ENCODE data around the gene CARMIL1. TPM values are rescaled to one million over a fixed set of nuclear protein-coding genes. Genes with fewer than 3 reads are reported as not detected.

Gene CARMIL1
- total and polyA plus RNA-seq, 12 donors = 9.2 to 36.2 (median 14.5) TPM

DNA sequence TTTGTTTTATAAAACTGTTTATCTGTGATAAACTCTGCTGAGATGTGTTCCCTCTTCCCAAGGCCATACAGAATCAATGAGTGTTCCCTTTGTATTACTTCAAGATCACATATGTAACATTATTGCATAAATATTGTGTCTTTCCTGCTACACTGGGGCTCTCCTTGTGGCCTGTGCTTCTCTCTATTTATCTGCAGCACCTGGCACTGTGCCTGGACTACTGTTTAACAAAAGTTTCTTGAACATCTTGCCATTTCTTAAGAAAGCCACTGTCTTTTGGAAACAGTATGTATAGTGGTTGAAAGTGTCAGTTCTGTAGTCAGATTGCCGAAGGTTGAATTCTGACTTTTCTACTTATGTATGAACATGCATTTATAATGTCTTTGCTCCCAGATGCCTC is 203.8 kb downstream of the CARMIL1 start:
- Histone ChIP-seq H3K27me3 (no peaks in the 10 kb centered on the region), H3K4me3 (no peak overlapping the region), H3K27ac (no peak overlapping the region), H3K9me3 (replicated peaks in 1 of 3) (no peaks in the 10 kb centered on the region), H3K4me1 (replicated peaks in 1 of 2) (peaks cover 0 to 24% of the 10 kb centered on the region in 2 donors), H3K36me3 (replicated peaks in 1 of 2) (no peaks in the 10 kb centered on the region)
- DNase-seq = peak in 2 of 7 donors; percentile 25 to 27
- intact Hi-C loops (cut with DNase I) = no loop called here
- WGBS, 4 donors = 90 to 100% (median 93%) methylated on average over 1 of the region's 1 CpG
- no peak for TF ChIP-seq POLR2A (IDR thresholded peaks at IDR 0.05)
- TF ChIP-seq, protein P1, sequence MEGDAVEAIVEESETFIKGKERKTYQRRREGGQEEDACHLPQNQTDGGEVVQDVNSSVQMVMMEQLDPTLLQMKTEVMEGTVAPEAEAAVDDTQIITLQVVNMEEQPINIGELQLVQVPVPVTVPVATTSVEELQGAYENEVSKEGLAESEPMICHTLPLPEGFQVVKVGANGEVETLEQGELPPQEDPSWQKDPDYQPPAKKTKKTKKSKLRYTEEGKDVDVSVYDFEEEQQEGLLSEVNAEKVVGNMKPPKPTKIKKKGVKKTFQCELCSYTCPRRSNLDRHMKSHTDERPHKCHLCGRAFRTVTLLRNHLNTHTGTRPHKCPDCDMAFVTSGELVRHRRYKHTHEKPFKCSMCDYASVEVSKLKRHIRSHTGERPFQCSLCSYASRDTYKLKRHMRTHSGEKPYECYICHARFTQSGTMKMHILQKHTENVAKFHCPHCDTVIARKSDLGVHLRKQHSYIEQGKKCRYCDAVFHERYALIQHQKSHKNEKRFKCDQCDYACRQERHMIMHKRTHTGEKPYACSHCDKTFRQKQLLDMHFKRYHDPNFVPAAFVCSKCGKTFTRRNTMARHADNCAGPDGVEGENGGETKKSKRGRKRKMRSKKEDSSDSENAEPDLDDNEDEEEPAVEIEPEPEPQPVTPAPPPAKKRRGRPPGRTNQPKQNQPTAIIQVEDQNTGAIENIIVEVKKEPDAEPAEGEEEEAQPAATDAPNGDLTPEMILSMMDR (IDR thresholded peaks at IDR 0.05) = no peak

DNA sequence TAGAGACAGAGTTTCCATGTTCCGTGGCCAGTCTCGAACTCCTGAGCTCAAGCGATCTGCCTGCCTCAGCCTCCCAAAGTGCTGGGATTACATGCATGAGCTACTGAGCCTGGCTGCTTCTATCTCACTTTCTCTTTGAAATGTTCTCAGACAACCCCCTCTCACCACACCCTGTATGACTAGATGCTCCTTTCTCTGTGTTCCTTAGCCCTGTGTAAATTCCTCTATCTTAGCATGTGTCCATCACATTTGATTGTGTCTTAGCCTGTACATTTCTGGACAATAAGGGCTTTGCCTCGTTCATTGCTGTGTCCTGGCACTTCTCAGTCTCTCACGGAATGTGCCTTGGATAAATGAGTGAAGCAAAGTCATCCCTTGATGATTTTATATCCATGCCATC is 204.8 kb downstream of the CARMIL1 start:
- DNase-seq = no peak
- Histone ChIP-seq H3K36me3 (replicated peaks in 1 of 2) (no peaks in the 10 kb centered on the region), H3K9me3 (replicated peaks in 1 of 3) (no peaks in the 10 kb centered on the region), H3K27me3 (no peaks in the 10 kb centered on the region), H3K27ac (no peak overlapping the region), H3K4me3 (no peak overlapping the region), H3K4me1 (replicated peaks in 1 of 2) (peaks cover 0 to 24% of the 10 kb centered on the region in 2 donors)
- intact Hi-C loops (cut with DNase I) = no loop called here
- TF ChIP-seq, protein P1 (IDR thresholded peaks at IDR 0.05) = no peak
- TF ChIP-seq POLR2A (IDR thresholded peaks at IDR 0.05) = no peak
- WGBS, 4 donors = 86 to 96% (median 93%) methylated on average over 5 of the region's 5 CpGs

DNA sequence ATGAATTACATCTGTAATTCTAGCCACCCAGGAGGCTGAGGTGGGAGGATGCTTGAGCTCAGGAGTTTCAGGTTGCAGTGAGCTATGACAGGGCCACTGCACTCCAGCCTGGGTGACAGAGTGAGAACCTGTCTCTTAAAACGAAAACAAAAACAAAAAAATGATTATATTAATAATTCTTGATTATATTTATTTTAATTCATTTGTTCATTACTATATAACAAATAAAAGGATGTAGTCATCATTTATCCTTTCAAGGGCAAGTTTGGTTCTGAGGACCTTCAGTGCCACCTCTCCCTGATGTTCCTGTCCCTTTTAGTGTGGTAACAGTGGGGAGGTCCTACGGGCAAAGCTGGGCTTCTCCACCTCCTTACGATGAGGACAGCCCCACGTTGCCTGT is 205.7 kb downstream of the CARMIL1 start:
- 86 to 98% (median 93%) methylated on average over 4 of the region's 4 CpGs for WGBS, 4 donors
- Histone ChIP-seq H3K4me1 (replicated peaks in 1 of 2) (peaks cover 0 to 24% of the 10 kb centered on the region in 2 donors), H3K9me3 (replicated peaks in 1 of 3) (no peaks in the 10 kb centered on the region), H3K36me3 (replicated peaks in 1 of 2) (no peaks in the 10 kb centered on the region), H3K27me3 (no peaks in the 10 kb centered on the region), H3K27ac (no peak overlapping the region), H3K4me3 (no peak overlapping the region)
- TF ChIP-seq POLR2A (IDR thresholded peaks at IDR 0.05) = no peak
- TF ChIP-seq, protein P1 (IDR thresholded peaks at IDR 0.05) = no peak
- DNase-seq = no peak
- intact Hi-C loops (cut with DNase I) = loop anchor here in 1 of 2 donors (5.0 kb wide), 1 partner anchor 203 kb away; no protein-coding TSS in a partner anchor

DNA sequence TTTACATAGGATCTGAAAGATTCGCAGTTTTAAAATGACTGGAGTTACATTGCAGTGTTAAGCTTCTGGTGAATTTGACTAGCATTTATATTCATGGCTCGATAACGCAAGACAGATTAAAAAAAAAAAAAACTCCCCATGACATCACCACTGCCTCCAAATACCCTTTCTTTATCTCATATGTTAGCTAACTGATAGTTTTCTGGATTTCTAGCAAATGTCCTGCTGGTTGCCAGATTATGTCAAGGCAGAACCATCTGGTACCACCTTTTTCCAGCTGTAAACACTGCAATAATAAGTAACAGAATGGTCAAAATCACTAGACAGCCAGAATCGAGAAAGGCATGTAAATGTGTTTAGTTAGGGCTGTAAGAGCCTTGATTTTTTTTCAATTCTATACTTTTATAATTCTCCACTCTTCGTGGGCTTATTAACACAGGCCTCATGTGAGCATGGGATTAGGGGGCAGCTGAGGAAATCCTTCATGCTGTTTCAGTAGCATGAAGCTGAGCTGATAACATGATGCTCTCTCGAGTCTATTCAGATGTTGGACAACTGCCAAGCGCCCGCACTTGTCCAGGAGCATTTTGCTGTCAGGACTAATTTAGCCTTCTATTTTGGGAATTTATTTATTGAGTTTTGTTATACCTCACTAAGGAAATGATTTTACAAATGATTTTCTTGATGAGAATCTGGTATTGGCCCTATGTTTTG is 206.8 kb downstream of the CARMIL1 start:
- TF ChIP-seq POLR2A (IDR thresholded peaks at IDR 0.05) = no peak
- TF ChIP-seq, protein P1 (IDR thresholded peaks at IDR 0.05) = no peak
- WGBS, 4 donors = 25 to 32% (median 29%) methylated on average over 8 of the region's 8 CpGs

More for the DNA sequence above, 206.8 kb downstream of the CARMIL1 start:
- Histone ChIP-seq H3K27ac (peak overlapping the region in 2 of 5 donors; percentile 9 to 31), H3K27me3 (no peaks in the 10 kb centered on the region), H3K36me3 (replicated peaks in 1 of 2) (no peaks in the 10 kb centered on the region), H3K4me3 (no peak overlapping the region), H3K9me3 (replicated peaks in 1 of 3) (no peaks in the 10 kb centered on the region), H3K4me1 (replicated peaks in 1 of 2) (peaks cover 0 to 24% of the 10 kb centered on the region in 2 donors)
- intact Hi-C loops (cut with DNase I) = loop anchor here in 1 of 2 donors (5.0 kb wide), 1 partner anchor 204 kb away; no protein-coding TSS in a partner anchor
- peak; percentile 53 to 84 (median 71) for DNase-seq
